HG03103 (cell line): ENCODE results near the gene SOCS2.

Source experiments
- ATAC-seq: cut with Tn5 transposase; IDR thresholded peaks from one replicate; pipeline ENCODE4 v1.9.1; 2021; ENCODE audit warnings: low read depth; ENCODE audit not compliant: unreplicated experiment

Gene SOCS2

GRCh38 chr12:93626160-93626559 is 53.7 kb downstream of the SOCS2 start:
- no peak for ATAC-seq
